IPS-20b (cell line): Measurements from ENCODE around the gene MRPL27.
"Not testable (repeated sequence)": the region's sequence is repeated elsewhere in the genome, so short reads cannot be mapped to it uniquely, and the experiment has no call there.

ENCODE experiments used
- H3K27ac ChIP-seq: one replicate; pipeline ENCODE4 v1.5.1; 2013; ENCODE audit warnings: low read length
- H3K27me3 ChIP-seq: 2 replicates; pipeline ENCODE4 v1.6.1; 2013; ENCODE audit warnings: mild to moderate bottlenecking, low read length, inconsistent platforms; ENCODE audit not compliant: insufficient read depth
- H3K36me3 ChIP-seq: 2 replicates; pipeline ENCODE4 v1.6.1; 2013; ENCODE audit warnings: low read depth, mild to moderate bottlenecking, inconsistent platforms, low read length, moderate library complexity; ENCODE audit not compliant: insufficient read depth
- H3K4me1 ChIP-seq: 2 replicates; pipeline ENCODE4 v1.6.1; 2013; ENCODE audit warnings: mild to moderate bottlenecking, control low read depth, inconsistent platforms, low read length, moderate library complexity; ENCODE audit not compliant: insufficient read depth
- H3K4me3 ChIP-seq: 2 replicates; pipeline ENCODE4 v1.5.1; 2013; ENCODE audit warnings: mild to moderate bottlenecking, low read length, inconsistent platforms
- H3K9ac ChIP-seq: 2 replicates; pipeline ENCODE4 v1.6.1; 2013; ENCODE audit warnings: low read depth, mild to moderate bottlenecking, inconsistent platforms, low read length, moderate library complexity
- H3K9me3 ChIP-seq: 2 replicates; pipeline ENCODE4 v1.6.1; 2013; ENCODE audit warnings: mild to moderate bottlenecking, low read depth, low read length, inconsistent platforms; ENCODE audit not compliant: insufficient read depth

The MRPL27 gene

DNA sequence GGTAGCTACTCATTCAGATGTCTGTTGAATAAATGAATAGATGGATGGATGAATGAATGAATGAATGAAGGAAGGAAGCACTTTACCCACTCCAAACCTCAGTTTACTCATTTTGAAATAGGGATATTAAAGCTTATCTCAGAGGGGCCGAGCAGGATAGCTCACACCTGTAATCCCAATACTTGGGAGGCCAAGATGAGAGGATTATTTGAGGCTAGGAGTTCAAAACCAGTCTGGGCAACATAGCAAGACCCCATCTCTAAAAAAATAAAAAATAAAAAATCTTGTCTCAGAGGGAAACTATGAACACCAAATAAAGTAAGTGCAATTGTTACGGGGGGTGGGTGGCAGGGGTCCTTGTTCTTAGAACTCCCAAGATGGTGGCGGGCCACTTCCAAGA lies 25.7 kb upstream of the MRPL27 start:
- not testable (repeated sequence) for H3K27me3 ChIP-seq, H3K9me3 ChIP-seq, H3K4me3 ChIP-seq, H3K27ac ChIP-seq, H3K9ac ChIP-seq, H3K4me1 ChIP-seq
- H3K36me3 ChIP-seq = peaks cover 18% of the 10 kb centered on the region

GRCh38 chr17:50397919-50398285 lies 24.9 kb upstream of the MRPL27 start:
- Histone ChIP-seq H3K36me3 (peaks cover 25% of the 10 kb centered on the region), H3K27ac (no peak overlapping the region), H3K4me3 (peak overlapping the region; percentile 91; the same call in 1 of the 2 replicates), H3K4me1 (no peaks in the 10 kb centered on the region), H3K27me3 (no peaks in the 10 kb centered on the region), H3K9ac (no peak overlapping the region), H3K9me3 (no peaks in the 10 kb centered on the region)

- Histone ChIP-seq H3K27me3 (no peaks in the 10 kb centered on the region), H3K27ac (no peak within 1 kb of the TSS), H3K9me3 (no peaks in the 10 kb centered on the region), H3K36me3 (peaks cover 31% of the 10 kb centered on the region), H3K9ac (peak within 1 kb of the TSS; percentile 91), H3K4me1 (no peaks in the 10 kb centered on the region), H3K4me3 (peak within 1 kb of the TSS; percentile 91)
These were observed 24.3 kb upstream of the MRPL27 start, which contains the start of gene LRRC59 for GRCh38 chr17:50397111-50397918. Gene LRRC59, minus strand, starts transcription at chr17:50397523. Its CDS starts 206 bp downstream, at chr17:50397317.

DNA sequence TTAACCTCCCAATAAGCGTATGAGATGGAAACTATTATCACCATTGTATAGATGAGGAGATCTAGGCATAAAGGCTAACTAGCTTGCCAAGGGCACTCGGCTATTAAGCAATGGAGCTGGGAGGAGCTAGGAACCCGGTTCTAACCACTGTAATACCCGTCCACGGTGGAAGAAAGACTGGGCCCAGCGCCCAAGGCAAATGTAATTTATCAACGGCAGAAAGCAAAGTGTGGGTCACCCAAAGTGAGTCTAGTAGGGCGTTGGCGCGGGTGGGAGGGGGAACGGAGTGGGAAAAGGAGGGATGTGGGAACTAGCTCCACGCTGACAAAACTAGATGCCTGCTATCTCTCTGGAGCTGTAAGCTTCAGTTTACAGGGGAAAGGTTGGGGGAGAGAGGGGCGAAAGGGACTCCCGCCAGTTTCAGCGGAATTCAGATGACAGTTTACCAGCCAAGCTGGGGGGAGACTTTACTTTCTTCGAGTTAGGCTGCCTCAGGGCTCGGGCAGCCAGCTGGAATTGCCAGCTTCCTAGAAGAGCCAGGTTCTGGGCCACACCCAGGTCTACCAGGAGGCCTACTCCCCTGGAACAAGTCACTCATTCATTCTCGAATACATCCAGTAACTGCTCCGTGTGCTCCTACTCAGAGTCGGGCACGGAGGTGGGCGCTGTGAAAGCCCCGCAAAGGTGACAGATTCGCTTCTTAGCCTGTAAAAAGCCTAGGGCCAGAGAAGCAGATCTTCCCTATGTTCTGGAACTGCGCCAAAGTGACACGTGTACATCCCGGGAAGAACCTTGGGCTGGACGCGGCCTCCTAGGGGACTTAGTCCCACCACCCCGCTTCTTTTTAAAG lies 23.5 kb upstream of the MRPL27 start:
- no peak overlapping the region for H3K27ac ChIP-seq
- no peaks in the 10 kb centered on the region for H3K27me3 ChIP-seq
- peak overlapping the region; percentile 91 for H3K9ac ChIP-seq
- peak overlapping the region; percentile 91 for H3K4me3 ChIP-seq
- peaks cover 39% of the 10 kb centered on the region for H3K36me3 ChIP-seq
- no peaks in the 10 kb centered on the region for H3K4me1 ChIP-seq
- H3K9me3 ChIP-seq = no peaks in the 10 kb centered on the region

DNA sequence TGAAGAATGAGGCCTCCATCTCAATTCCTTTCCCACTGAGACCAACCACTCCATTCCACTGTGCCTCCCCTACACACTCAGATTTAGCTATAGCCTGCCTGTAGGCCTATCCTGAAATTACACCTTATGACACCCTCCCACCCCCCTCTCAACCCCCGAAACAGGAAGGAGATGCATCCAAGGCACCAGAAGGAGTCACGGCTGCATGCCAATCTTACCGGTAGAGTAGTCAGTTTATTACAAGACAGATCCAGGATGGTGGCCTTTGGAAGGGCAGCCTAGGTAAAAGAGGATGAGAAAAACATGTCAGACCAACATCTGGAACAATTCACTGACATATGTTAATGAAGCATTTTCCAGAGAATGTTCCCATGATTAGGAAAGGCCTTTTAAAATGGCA lies 21.7 kb upstream of the MRPL27 start:
- H3K4me1 ChIP-seq = no peaks in the 10 kb centered on the region
- H3K27ac ChIP-seq = no peak overlapping the region
- H3K9ac ChIP-seq = no peak overlapping the region
- no peak overlapping the region for H3K4me3 ChIP-seq
- peaks cover 57% of the 10 kb centered on the region for H3K36me3 ChIP-seq
- H3K9me3 ChIP-seq = no peaks in the 10 kb centered on the region
- no peaks in the 10 kb centered on the region for H3K27me3 ChIP-seq

- Histone ChIP-seq H3K27me3 (no peaks in the 10 kb centered on the region), H3K4me1 (no peaks in the 10 kb centered on the region), H3K9me3 (no peaks in the 10 kb centered on the region), H3K36me3 (peaks cover 67% of the 10 kb centered on the region), H3K27ac (no peak overlapping the region), H3K4me3 (no peak overlapping the region), H3K9ac (no peak overlapping the region)
These were observed 20.7 kb upstream of the MRPL27 start for GRCh38 chr17:50393700-50394099.

- Histone ChIP-seq H3K36me3 (peaks cover 78% of the 10 kb centered on the region), H3K4me1 (no peaks in the 10 kb centered on the region), H3K9me3 (no peaks in the 10 kb centered on the region), H3K4me3 (no peak overlapping the region), H3K27ac (no peak overlapping the region), H3K9ac (no peak overlapping the region), H3K27me3 (no peaks in the 10 kb centered on the region)
These were observed 19.6 kb upstream of the MRPL27 start for GRCh38 chr17:50392621-50393020.

DNA sequence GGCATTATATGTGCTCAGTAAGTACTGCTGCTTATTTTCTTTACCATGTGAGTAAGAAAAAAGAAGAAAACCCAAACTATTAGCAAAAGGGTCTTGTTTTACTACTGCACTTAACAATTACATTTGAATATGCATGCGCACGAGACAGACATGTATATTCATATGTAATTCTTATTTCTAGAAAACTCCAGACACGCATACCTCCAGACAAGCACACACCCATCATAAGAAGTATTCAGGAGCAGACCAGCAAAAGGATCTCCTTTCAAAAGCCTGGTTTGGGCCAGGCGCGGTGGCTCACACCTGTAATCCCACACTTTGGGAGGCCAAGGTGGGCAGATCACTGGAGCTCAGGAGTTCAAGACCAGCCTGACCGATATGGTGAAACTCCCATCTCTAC lies 16.6 kb upstream of the MRPL27 start:
- Histone ChIP-seq H3K27ac (no peak overlapping the region), H3K9me3 (no peaks in the 10 kb centered on the region), H3K4me3 (no peak overlapping the region), H3K27me3 (no peaks in the 10 kb centered on the region), H3K9ac (no peak overlapping the region), H3K36me3 (peaks cover 99% of the 10 kb centered on the region), H3K4me1 (no peaks in the 10 kb centered on the region)

DNA sequence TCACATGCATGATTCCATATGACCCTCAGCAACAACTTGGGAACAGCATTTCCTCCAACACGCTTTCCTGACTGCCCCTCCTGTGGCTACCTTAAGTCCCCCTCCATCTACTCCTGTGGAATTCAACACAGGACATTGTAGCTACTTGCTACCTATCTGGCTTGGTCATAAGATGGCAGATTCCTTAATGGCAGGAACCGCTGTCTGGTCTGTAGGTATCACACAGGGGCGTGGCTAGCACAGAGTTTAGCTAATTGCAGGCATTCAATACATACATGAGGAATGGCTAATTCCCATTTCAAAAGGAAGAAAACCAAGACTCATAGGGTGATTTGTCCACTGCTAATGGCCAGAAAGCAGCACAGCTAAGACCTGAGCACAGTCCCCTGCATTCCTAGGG lies 15.7 kb upstream of the MRPL27 start:
- no peaks in the 10 kb centered on the region for H3K4me1 ChIP-seq
- no peak overlapping the region for H3K9ac ChIP-seq
- no peaks in the 10 kb centered on the region for H3K9me3 ChIP-seq
- no peak overlapping the region for H3K27ac ChIP-seq
- no peaks in the 10 kb centered on the region for H3K27me3 ChIP-seq
- H3K4me3 ChIP-seq = no peak overlapping the region
- H3K36me3 ChIP-seq = peaks cover 99% of the 10 kb centered on the region

DNA sequence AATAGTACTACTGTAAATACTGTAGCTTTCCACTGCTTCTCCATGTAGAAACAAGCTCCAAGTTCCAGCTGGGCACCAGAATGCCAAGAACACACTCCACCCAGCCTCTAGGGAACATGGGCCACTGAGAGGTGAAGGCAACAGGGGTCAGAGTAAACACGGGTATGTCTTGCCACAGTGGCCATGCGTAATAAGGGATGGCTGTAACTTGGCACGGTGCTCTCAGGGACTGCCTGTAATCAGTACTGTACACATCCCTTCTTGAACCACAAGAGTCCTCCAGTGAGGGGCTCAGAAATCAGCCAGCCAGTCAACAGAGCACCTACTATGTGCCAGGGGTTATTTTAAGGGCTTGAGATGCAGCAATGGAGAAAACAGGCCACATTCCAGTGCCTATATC lies 13.5 kb upstream of the MRPL27 start:
- H3K4me3 ChIP-seq = no peak overlapping the region

DNA sequence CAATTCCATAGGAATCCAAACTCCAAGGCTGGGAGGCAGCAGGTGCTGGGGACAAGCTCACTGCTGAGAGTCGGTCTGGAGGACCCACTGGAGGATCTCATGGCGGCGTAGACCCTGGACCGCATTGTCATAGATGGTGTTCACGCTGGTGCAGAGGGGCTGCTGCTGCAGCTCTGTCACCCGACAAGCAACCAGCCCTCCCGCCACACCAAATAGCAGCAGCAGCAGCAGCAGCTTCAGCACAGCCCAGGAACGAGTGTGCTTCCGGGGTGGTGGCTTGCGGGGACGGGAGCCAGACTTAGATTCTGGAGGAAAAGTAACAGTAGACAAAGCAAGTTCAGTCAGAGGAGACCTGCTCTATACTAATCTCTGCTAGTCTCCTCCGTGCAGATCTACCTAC lies 9.9 kb upstream of the MRPL27 start:
- no peak overlapping the region for H3K27ac ChIP-seq
- no peaks in the 10 kb centered on the region for H3K9me3 ChIP-seq
- no peaks in the 10 kb centered on the region for H3K4me1 ChIP-seq
- no peak overlapping the region for H3K4me3 ChIP-seq
- H3K9ac ChIP-seq = no peak overlapping the region
- H3K36me3 ChIP-seq = peaks cover 94% of the 10 kb centered on the region
- no peaks in the 10 kb centered on the region for H3K27me3 ChIP-seq

More for the DNA sequence above, 13.5 kb upstream of the MRPL27 start:
- Histone ChIP-seq H3K4me1 (no peaks in the 10 kb centered on the region), H3K27me3 (no peaks in the 10 kb centered on the region), H3K27ac (no peak overlapping the region), H3K36me3 (peaks cover 99% of the 10 kb centered on the region), H3K9me3 (no peaks in the 10 kb centered on the region), H3K9ac (no peak overlapping the region)

DNA sequence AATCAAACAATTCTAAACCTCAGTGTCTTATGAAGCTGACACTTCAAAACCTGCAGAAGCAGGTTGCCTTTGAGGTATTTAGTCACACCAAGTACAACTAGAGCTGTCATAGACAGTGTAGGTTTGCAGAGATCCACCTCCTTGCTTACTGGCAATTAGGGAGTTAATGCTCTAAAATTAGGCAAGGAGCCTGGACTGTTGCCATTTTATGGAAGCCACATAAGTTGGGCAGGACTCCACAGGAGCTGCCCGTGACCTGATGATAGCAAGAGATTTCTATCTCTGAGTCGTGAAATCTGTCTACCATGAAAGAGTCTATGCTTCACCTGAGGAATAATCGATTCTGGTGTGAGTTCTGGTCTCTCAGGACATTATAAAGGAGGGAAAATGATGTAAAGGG lies 8.9 kb upstream of the MRPL27 start:
- no peak overlapping the region for H3K9ac ChIP-seq
- H3K27ac ChIP-seq = no peak overlapping the region
- H3K36me3 ChIP-seq = peaks cover 90% of the 10 kb centered on the region
- no peaks in the 10 kb centered on the region for H3K27me3 ChIP-seq
- no peaks in the 10 kb centered on the region for H3K9me3 ChIP-seq
- no peaks in the 10 kb centered on the region for H3K4me1 ChIP-seq
- H3K4me3 ChIP-seq = no peak overlapping the region
